ENCODE data around the gene ZKSCAN4. TPM values are rescaled to one million over a fixed set of nuclear protein-coding genes. Genes with fewer than 3 reads are reported as not detected.

Gene ZKSCAN4
- total and polyA plus RNA-seq, 10 of the 15 experiments (the other 5 are each of a cell fraction or from before 2014, with no cell fraction given) = 3.0 to 6.5 (median 5.0) TPM

GRCh38 chr6:28281288-28282064, 29.4 kb upstream of the ZKSCAN4 start, which contains the start of gene PGBD1 (continued):
- no peak for TF ChIP-seq TARDBP (IDR thresholded peaks at IDR 0.05; ENCODE audit: borderline replicate concordance)
- peak; percentile 42; the same call in 1 of the 2 replicates for TF ChIP-seq TCF12 (IDR thresholded peaks at IDR 0.05; ENCODE audit: low read depth, low read length)
- no peak for TF ChIP-seq ASH2L (IDR thresholded peaks at IDR 0.05; ENCODE audit: borderline replicate concordance, low read depth)
- no peak for TF ChIP-seq CEBPZ (IDR thresholded peaks at IDR 0.05; ENCODE audit: low read depth, low read length)
- no peak for TF ChIP-seq PML (IDR thresholded peaks at IDR 0.05; ENCODE audit: low read length)
- TF ChIP-seq GATAD2B (conservative IDR thresholded peaks at IDR 0.05; ENCODE audit: low read depth) = no peak
- TF ChIP-seq MTA2 (IDR thresholded peaks at IDR 0.05; ENCODE audit: low read depth) = no peak
- no peak for TF ChIP-seq EP300 (IDR thresholded peaks at IDR 0.05; ENCODE audit: borderline replicate concordance in 1 of 2, control insufficient read depth in 1 of 2, low read depth in 2 of 2, low read length in 2 of 2)
- TF ChIP-seq STAT3 (IDR thresholded peaks at IDR 0.05; ENCODE audit: low read depth, low read length) = no peak
- TF ChIP-seq ESRRA (IDR thresholded peaks at IDR 0.05; ENCODE audit: low read length) = no peak
- TF ChIP-seq DPF2 (IDR thresholded peaks at IDR 0.05) = 0 out of 2 replicates have a peak, but pooled peaks have one; percentile 21
- no peak for TF ChIP-seq NR2C2 (IDR thresholded peaks at IDR 0.05; ENCODE audit: borderline replicate concordance, control insufficient read depth, insufficient read length, low read depth)
- TF ChIP-seq NRF1 (conservative IDR thresholded peaks at IDR 0.05; ENCODE audit: low read depth, low read length) = no peak
- peak; percentile 47; the same call in 1 of the 2 replicates for TF ChIP-seq EED (IDR thresholded peaks at IDR 0.05; ENCODE audit: low read depth)
- no peak for TF ChIP-seq SKIL (IDR thresholded peaks at IDR 0.05; ENCODE audit: low read depth, poor library complexity, severe bottlenecking)
- TF ChIP-seq ZNF592 (IDR thresholded peaks at IDR 0.05) = no peak
- no peak for TF ChIP-seq NKRF (conservative IDR thresholded peaks at IDR 0.05)
- no peak for TF ChIP-seq HDAC6 (IDR thresholded peaks at IDR 0.05; ENCODE audit: unreplicated experiment)

Data from GM12878 (cell line).